NCI-H510A (cell line): ENCODE data around the gene ANKRD52.
A peak's percentile ranks its signal among the peaks of the same experiment; 100 is the strongest.
"Not testable (repeated sequence)": the region's sequence is repeated elsewhere in the genome, so short reads cannot be mapped to it uniquely, and the experiment has no call there.

Source experiments
- DNase-seq: peaks from one replicate; lab custom pipeline; 2025; lab: John Stamatoyannopoulos, UW

The ANKRD52 gene

GRCh38 chr12:56272468-56272867 lies 14.3 kb upstream of the ANKRD52 start:
- not testable (repeated sequence) for DNase-seq

- DNase-seq = no peak
Observed at GRCh38 chr12:56271031-56271430, 12.8 kb upstream of the ANKRD52 start.

DNA sequence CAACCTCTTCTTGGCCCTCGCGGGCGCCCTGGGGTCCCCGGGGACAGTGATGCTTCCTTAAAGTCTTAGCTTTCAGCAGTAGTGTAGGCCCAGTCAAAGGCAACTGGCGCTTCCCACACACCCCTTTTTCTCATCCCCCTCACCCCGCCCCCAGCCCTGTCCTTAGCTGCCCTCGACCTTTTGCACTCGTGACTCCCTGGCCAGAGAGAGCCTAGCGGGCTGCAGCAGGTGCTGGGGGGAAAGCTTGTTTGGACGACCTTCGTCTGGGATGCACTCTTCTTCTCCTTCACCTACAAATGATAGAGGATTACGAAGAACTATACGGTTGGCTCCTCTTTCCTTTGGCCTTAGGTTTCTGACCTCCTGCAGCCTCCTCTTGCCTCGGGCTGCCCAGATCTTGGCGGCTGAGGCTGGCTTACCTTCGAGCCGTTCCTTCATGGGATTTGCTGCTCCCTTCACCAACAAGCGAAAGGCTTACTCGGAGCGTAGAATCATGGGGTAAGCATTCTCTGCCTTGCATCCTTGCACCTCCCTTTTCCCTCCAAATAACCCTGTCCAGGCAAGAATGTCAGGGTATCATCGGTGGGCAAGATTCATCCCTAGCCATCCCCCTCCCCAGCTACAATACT lies 9.4 kb upstream of the ANKRD52 start:
- no peak for DNase-seq

DNA sequence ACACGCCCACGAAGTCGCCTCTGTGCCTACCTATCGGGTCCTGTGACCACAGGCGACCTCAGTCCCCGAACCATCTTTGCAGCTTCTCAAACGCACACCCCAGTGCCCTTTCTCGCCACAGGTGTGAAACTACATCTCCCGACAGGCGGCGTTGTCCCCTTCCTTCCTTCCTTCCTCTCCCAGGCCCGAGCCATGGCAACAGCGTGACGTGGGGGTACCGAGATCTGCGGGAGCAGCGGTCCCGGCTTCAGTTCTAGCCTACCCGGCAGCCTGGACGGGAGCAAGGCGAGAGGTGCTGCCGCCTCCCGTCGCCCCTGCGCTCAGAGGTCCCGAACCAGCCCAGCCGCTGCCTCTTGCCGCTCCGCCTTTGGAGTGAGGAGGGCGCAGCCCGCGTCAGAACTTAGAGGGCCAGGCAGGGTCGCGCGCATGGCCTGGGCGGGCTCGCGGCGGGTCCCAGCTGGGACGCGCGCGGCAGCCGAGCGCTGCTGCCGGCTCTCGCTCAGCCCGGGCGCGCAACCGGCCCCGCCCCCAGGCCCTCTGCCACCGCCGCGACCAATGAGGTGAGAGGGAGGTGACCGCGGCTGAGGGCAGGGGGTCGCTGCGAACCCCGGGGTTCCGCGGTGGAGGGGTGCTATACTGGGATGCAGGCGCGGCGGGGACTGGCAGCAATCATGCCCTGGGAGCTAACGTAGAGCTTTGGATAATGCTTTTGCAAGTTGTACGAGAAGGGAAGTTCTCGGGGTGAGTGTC lies 8.7 kb upstream of the ANKRD52 start, which contains the start of gene COQ10A:
Gene COQ10A, plus strand, starts transcription at position 250 of the 750 bp plus-strand sequence. Its CDS starts 177 bp downstream, at position 427.
- peak; percentile 95 for DNase-seq

DNA sequence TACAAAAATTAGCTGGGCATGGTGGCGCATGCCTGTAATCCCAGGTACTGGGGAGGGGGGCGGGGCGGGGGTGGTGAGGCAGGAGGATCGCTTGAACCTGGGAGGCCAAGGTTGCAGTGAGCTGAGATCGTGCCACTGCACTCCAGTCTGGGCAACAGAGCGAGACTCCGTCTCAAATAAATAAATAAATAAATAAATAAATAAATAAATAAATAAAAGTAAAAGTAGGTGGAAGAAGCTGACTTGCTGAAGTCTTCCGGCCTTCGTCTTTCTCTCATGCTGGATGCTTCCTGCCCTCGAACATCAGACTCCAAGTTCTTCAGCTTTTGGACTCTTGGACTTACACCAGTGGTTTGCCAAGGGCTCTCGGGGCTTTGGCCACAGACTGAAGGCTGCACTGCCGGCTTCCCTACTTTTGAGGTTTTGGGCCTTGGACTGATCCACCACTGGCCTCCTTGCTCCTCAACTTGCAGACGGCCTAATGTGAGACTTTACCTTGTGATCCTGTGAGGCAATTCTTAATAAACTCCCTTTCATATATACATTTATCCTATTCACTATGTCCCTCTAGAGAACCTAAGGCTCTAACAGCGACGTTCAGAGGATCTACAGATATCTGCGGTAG lies 8.0 kb upstream of the ANKRD52 start:
- DNase-seq = not testable (repeated sequence)

GRCh38 chr12:56262955-56263354 lies 4.8 kb upstream of the ANKRD52 start:
- not testable (repeated sequence) for DNase-seq

DNA sequence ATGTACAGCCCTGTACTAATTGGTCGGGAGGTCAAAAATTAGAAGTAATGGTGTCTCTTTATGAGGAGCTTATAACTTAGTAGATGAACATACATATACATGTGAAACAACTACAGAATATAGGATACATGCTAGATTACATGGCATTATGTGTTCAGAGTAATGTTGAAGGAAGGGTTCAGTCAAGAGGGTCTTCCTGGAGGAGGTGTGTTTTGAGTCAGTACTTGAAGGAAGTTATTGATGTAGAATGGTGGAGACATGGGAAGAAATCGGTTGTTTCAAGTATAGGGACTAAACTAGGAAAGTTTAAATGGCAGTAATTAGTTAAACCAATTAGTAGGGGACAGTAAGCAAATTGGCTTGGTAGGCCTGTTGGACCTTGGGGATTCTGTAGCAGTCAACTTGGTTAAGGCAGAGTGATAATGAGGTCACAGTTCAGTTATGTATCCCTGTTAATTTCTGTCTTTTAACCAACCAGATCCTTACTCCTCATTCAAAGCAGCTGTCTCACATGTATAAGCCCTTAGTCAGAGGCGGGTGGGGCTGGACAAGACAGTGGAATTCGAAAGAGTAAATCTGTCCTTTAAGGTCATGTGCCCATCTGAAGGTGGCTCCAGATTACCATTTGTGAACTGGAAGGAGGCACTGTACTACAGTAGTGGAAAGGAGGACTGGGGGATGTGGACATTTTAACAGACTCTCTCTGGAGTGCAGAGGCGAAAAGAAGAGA lies 3.5 kb upstream of the ANKRD52 start:
- DNase-seq = no peak

- no peak for DNase-seq
Observed at GRCh38 chr12:56260921-56261320, 2.7 kb upstream of the ANKRD52 start.

- DNase-seq = no peak
Observed at GRCh38 chr12:56260380-56260779, 2.2 kb upstream of the ANKRD52 start.

DNA sequence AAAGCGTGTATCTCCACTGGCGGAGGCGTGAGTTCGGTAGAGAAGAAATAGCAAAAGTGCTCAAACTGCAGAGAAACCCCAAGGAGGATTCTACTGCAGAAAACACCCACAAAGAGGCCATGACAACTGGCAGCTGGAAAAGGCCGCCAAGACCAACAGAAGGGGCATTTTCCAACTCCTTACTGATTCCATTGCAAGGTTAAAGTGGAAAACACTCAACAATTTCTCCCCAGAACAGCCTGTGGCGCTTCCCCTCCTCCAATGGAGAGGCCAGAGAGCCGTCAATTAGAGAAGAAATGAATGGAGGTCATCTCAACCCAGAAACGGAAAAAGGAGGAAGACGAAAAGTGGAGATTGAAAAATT lies 618 bp upstream of the ANKRD52 start:
- no peak for DNase-seq

GRCh38 chr12:56257491-56258067 lies 605 bp downstream of the ANKRD52 start:
- peak; percentile 32 for DNase-seq

GRCh38 chr12:56257071-56257470 lies 1.1 kb downstream of the ANKRD52 start:
- DNase-seq = no peak

- DNase-seq = no peak
Observed at GRCh38 chr12:56256326-56256960, 1.7 kb downstream of the ANKRD52 start.

GRCh38 chr12:56255671-56256070 lies 2.5 kb downstream of the ANKRD52 start:
- DNase-seq = no peak

DNA sequence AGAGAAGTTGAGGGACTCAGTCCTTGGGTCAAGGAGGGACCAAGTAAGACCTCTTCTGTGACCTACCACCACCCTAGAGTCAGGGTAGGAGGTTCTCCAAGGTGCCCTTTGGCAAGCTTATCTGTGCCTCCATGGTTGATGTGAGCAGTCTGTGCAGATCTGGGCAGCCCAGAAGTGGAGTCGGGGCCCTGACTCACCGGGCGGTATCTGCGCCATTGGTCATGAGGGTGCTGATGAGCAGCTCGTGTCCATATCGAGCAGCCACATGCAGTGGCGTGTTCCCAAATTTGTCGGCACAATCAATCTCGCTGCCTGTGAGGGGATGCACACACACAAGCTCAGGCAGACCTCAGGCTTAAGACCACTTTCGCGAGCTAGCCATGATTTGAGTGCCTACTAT lies 5.1 kb downstream of the ANKRD52 start:
- no peak for DNase-seq

GRCh38 chr12:56252649-56253048 lies 5.5 kb downstream of the ANKRD52 start:
- DNase-seq = no peak

DNA sequence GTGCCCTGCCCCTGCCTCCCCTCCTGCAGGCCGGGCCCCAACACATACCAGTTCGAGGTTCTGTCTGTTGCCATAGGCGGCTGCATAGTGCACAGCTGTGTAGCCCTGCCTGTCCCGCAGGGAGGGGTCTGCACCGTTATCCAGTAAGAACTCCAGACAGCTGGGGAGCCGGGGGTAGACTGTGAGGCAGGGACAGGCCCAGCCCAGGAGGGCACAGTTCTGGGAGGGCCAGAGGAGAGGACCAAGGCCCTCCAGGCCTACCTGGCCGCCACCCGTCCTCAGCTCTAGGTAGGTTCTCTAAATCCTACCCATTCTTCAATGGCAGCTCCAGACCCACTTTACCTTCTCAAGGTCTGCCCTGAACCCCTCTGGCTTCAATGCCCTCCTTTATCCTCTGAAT lies 9.5 kb downstream of the ANKRD52 start:
- DNase-seq = no peak

GRCh38 chr12:56247923-56248322 lies 10.3 kb downstream of the ANKRD52 start:
- DNase-seq = no peak

GRCh38 chr12:56244494-56244893 lies 13.7 kb downstream of the ANKRD52 start:
- DNase-seq = no peak

DNA sequence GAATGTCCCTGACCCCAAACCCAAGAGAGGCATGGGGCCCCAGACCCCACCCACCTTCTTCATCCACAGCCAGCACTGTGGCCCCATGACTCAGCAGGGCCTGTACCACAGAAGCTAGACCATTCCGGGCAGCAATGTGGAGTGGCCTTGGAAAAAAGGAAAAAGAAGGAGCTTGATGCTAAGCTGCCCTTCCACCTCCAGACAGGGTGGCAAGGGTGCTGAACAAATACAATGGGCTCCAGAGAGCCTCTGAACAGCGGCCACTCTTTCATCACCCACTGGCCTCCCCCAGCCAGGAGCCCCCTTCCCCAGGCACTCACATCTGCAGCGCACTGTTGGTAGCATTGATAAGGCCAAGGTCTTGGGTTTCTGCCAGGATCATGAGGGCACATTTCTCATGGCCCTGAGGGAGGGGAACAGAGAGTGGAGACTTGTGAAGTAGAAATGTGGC lies 14.4 kb downstream of the ANKRD52 start:
- no peak for DNase-seq

DNA sequence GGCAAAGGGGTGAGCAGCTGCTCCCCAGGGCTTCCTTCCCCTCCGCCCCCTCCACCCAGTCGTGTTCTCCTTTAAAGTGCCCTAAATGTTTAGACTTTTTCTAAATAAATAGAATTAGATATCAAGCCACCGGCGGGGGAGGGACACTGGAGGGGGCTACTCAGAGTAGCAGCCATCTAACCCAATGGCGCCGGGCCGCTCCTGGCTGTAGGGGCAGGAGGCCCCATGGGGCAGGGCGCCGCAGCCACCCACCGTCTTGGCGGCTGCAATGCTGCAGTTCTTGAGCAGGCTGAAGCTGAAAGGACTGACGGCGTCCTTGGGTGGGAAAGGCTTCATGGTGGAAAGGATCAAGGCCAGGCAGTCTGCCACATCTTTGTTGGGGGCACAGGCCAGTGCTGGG lies 15.2 kb downstream of the ANKRD52 start:
- no peak for DNase-seq
